Suppressor macrophage treated with lipopolysaccharide for 1 hour (primary cell): ENCODE measurements around the gene GCAT.

ENCODE experiments used
- DNase-seq, 3 donors: peaks; one replicate each; pipeline ENCODE4 v3.0.0-alpha.2; 2020 to 2022

Gene GCAT

GRCh38 chr22:37846433-37846832 lies 38.7 kb downstream of the GCAT start:
- no peak for DNase-seq

- DNase-seq, result peak; percentile 33 to 48 (median 44)
These were observed 40.9 kb downstream of the GCAT start for GRCh38 chr22:37848587-37849088.

- DNase-seq, result peak; percentile 92 to 95 (median 95)
These were observed 41.5 kb downstream of the GCAT start, which contains the start of gene EIF3L for GRCh38 chr22:37849089-37849751. EIF3L (plus strand) TSS chr22:37849419; CDS start chr22:37849450, 31 bp downstream.

GRCh38 chr22:37850801-37851200 lies 43.1 kb downstream of the GCAT start:
- no peak for DNase-seq

GRCh38 chr22:37852418-37852817 lies 44.7 kb downstream of the GCAT start:
- no peak for DNase-seq

GRCh38 chr22:37854946-37855345 lies 47.2 kb downstream of the GCAT start:
- DNase-seq, result no peak

GRCh38 chr22:37855462-37855861 lies 47.7 kb downstream of the GCAT start:
- no peak for DNase-seq

- peak in 1 of 3 donors; percentile 13 for DNase-seq
These were observed 53.2 kb downstream of the GCAT start for GRCh38 chr22:37860796-37861421.

GRCh38 chr22:37862570-37863325 lies 55.0 kb downstream of the GCAT start:
- peak in 1 of 3 donors; percentile 16 for DNase-seq

- DNase-seq, result no peak
These were observed 57.8 kb downstream of the GCAT start for GRCh38 chr22:37865510-37865909.
